ENCODE data around the gene RAD18. TPM values are rescaled to one million over a fixed set of nuclear protein-coding genes. Genes with fewer than 3 reads are reported as not detected.

RAD18 gene
- total RNA-seq, 6 donors from 2014 or later, result 2.6 to 16.2 (median 7.7) TPM

DNA sequence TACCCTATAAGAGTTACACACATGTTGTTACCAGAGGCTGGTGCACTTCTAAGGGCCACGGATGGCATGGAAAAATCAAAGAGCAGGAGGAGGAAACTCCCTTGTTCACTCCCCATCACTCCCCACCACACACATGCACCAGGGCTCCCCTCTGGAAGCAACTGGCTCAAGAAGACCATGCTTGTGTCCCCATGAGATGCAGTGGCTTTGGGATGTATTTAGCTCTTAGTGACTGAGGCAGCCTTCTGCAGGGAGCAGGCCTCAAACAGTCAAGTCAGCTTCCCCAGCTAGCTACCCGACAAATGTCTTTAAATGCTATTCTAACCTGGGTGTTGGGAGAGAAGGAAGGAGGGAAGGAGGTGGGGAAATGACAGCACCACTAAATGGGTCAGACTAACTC is 32.9 kb upstream of the RAD18 start:
- Histone ChIP-seq H3K27me3 (no peaks in the 10 kb centered on the region), H3K9me3 (no peaks in the 10 kb centered on the region), H3K4me1 (no peaks in the 10 kb centered on the region), H3K27ac (no peak overlapping the region), H3K36me3 (no peaks in the 10 kb centered on the region), H3K4me3 (no peak overlapping the region)
- ATAC-seq (ENCODE audit: low FRiP score in 2 of 2) (no peak), DNase-seq (no peak)
- no peak for TF ChIP-seq POLR2A (IDR thresholded peaks at IDR 0.05)
- TF ChIP-seq EP300 (IDR thresholded peaks at IDR 0.05), result no peak
- no peak for TF ChIP-seq POLR2AphosphoS5 (IDR thresholded peaks at IDR 0.05)
- TF ChIP-seq, protein P1, sequence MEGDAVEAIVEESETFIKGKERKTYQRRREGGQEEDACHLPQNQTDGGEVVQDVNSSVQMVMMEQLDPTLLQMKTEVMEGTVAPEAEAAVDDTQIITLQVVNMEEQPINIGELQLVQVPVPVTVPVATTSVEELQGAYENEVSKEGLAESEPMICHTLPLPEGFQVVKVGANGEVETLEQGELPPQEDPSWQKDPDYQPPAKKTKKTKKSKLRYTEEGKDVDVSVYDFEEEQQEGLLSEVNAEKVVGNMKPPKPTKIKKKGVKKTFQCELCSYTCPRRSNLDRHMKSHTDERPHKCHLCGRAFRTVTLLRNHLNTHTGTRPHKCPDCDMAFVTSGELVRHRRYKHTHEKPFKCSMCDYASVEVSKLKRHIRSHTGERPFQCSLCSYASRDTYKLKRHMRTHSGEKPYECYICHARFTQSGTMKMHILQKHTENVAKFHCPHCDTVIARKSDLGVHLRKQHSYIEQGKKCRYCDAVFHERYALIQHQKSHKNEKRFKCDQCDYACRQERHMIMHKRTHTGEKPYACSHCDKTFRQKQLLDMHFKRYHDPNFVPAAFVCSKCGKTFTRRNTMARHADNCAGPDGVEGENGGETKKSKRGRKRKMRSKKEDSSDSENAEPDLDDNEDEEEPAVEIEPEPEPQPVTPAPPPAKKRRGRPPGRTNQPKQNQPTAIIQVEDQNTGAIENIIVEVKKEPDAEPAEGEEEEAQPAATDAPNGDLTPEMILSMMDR (IDR thresholded peaks at IDR 0.05), result no peak
- 80 to 81% methylated on average over 1 to 2 of the region's 2 CpGs for WGBS, 2 donors

DNA sequence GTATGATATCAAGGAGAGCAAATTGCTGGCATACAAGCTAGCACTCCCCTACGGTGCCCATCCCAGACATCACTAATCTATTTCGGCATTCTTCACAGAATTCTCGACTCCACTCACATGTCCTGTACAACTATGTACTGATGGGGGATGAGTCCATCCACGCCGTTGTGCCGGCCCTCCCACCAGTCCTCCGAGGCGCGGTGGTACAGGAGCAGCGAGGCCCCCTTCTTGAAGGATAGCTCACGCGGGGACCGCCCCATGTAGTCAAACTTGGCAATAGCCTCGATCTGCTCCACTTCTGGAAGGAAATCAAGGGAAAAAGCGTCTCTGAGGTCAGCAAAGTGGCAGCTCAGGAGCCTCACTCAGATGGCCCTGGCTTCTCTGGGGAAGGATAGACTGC is 31.0 kb upstream of the RAD18 start:
- Histone ChIP-seq H3K4me1 (no peaks in the 10 kb centered on the region), H3K36me3 (no peaks in the 10 kb centered on the region), H3K27ac (no peak overlapping the region), H3K9me3 (no peaks in the 10 kb centered on the region), H3K27me3 (no peaks in the 10 kb centered on the region), H3K4me3 (no peak overlapping the region)
- 96 to 98% methylated on average over 15 of the region's 15 CpGs for WGBS, 2 donors
- ATAC-seq (ENCODE audit: low FRiP score in 2 of 2) (no peak), DNase-seq (peak in 1 of 2 donors; percentile 25)
- TF ChIP-seq POLR2AphosphoS5 (IDR thresholded peaks at IDR 0.05), result no peak
- no peak for TF ChIP-seq POLR2A (IDR thresholded peaks at IDR 0.05)

DNA sequence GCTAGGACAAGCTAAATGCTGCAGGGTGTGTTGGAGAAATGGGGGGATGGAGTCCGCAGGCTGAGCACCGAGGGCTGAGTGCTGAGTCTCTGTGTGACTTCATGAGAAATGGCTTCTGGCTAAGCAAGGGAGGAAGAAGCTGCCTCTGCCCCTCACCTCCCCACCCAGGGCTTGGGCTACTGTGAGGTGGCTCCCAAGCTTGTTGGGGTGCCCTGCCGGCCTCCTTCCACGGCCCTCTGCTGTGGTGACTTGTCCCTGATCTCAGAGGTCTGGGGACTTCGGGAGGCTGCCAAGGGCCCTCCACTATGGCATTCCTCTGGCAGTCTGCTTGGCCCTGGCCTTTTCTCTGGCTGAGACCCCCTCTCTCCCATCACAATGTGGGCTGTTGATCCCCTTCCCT is 30.1 kb upstream of the RAD18 start:
- Histone ChIP-seq H3K27ac (no peak overlapping the region), H3K9me3 (no peaks in the 10 kb centered on the region), H3K4me1 (no peaks in the 10 kb centered on the region), H3K36me3 (no peaks in the 10 kb centered on the region), H3K4me3 (no peak overlapping the region), H3K27me3 (no peaks in the 10 kb centered on the region)
- peak in 1 of 2 donors; percentile 22 for DNase-seq
- TF ChIP-seq POLR2AphosphoS5 (IDR thresholded peaks at IDR 0.05), result no peak
- TF ChIP-seq POLR2A (IDR thresholded peaks at IDR 0.05), result no peak
- TF ChIP-seq, protein P1 (IDR thresholded peaks at IDR 0.05), result no peak
- TF ChIP-seq EP300 (IDR thresholded peaks at IDR 0.05), result no peak
- no peak for ATAC-seq (ENCODE audit: low FRiP score in 2 of 2)
- WGBS, 2 donors, result 67 to 92% methylated on average over 3 to 5 of the region's 5 CpGs

DNA sequence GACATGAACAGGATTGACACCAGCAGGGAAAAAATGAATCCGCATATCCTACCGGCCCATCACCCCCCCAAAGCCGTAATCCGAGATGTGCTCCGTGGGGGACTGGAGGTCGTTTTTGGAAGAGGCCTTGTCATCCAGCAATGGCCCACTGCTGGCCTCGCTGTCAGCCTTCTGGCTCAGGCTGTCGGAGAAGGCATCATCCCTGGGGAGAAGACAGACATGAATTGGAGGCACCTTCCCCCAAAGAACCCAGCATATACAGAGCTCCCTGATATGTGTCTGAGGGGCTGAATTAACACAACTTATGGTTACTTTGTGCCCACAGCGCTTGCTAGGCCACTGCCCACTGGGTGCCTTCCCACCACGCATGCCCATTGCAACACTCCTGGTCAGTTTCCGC is 29.6 kb upstream of the RAD18 start:
- Histone ChIP-seq H3K4me1 (no peaks in the 10 kb centered on the region), H3K36me3 (no peaks in the 10 kb centered on the region), H3K27ac (no peak overlapping the region), H3K9me3 (no peaks in the 10 kb centered on the region), H3K27me3 (no peaks in the 10 kb centered on the region), H3K4me3 (no peak overlapping the region)
- 75 to 85% methylated on average over 11 of the region's 11 CpGs for WGBS, 2 donors
- no peak for ATAC-seq (ENCODE audit: low FRiP score in 2 of 2)
- TF ChIP-seq, protein P1 (IDR thresholded peaks at IDR 0.05), result no peak
- TF ChIP-seq POLR2A (IDR thresholded peaks at IDR 0.05) (no peak), EP300 (IDR thresholded peaks at IDR 0.05) (no peak), POLR2AphosphoS5 (IDR thresholded peaks at IDR 0.05) (no peak)
- DNase-seq, result no peak

DNA sequence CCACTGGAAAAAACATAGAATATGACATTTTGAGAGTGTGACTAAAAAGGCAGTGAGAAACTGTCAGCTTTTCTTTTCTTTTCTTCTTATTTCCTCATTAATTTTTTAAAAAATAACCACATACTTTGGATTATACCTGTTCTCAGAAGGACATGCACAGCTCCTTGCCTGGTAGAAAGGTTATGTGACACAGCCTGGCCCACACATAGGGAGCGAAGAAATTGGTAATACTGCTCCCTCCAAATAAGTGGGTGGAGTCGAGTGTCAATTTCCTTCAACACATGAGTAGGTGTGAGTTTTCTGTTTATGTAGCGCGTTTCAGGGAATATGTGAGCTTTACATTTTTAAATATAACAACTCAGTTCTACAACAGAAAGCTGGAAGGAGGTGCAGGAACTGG is 28.9 kb upstream of the RAD18 start:
- ATAC-seq (ENCODE audit: low FRiP score in 2 of 2) (no peak), DNase-seq (no peak)
- Histone ChIP-seq H3K4me3 (no peak overlapping the region), H3K4me1 (no peaks in the 10 kb centered on the region), H3K27me3 (no peaks in the 10 kb centered on the region), H3K9me3 (no peaks in the 10 kb centered on the region), H3K36me3 (no peaks in the 10 kb centered on the region), H3K27ac (no peak overlapping the region)
- WGBS, 2 donors, result 78 to 84% methylated on average over 4 of the region's 4 CpGs
- TF ChIP-seq EP300 (IDR thresholded peaks at IDR 0.05), result no peak
- TF ChIP-seq POLR2AphosphoS5 (IDR thresholded peaks at IDR 0.05), result no peak
- TF ChIP-seq POLR2A (IDR thresholded peaks at IDR 0.05), result no peak
- TF ChIP-seq, protein P1 (IDR thresholded peaks at IDR 0.05), result no peak
